Liver (tissue), 9 donors: ENCODE results near the gene RNU5D-1. TPM values are rescaled to one million over a fixed set of nuclear protein-coding genes. Genes with fewer than 3 reads are reported as not detected.

Experiments used
- DNase-seq: peaks from one replicate; pipeline ENCODE4 v3.0.0-alpha.2; 2017; ENCODE audit warnings: low spot score
- H3K27ac ChIP-seq, 2 donors: one replicate each; pipeline ENCODE4 v1.7.0; 2013; ENCODE audit warnings: inconsistent platforms in 2 of 2, low read length in 2 of 2, control low read depth in 1 of 2, low read depth in 1 of 2, mild to moderate bottlenecking in 1 of 2
- H3K27me3 ChIP-seq, 4 donors: one replicate each; pipeline versions ENCODE4 v1.6.1 to v1.7.0; 2013; ENCODE audit warnings: low read length in 3 of 4, inconsistent platforms in 1 of 4, mild to moderate bottlenecking in 1 of 4, moderate library complexity in 1 of 4; ENCODE audit not compliant: control insufficient read depth in 4 of 4, insufficient read depth in 4 of 4
- H3K36me3 ChIP-seq, 4 donors: one replicate each; pipeline versions ENCODE4 v1.6.1 to v1.7.0; 2013; ENCODE audit warnings: low read length in 3 of 4, mild to moderate bottlenecking in 3 of 4, low read depth in 1 of 4, moderate library complexity in 1 of 4; ENCODE audit not compliant: control insufficient read depth in 4 of 4, insufficient read depth in 3 of 4
- H3K4me1 ChIP-seq, 4 donors: one replicate each; pipeline versions ENCODE4 v1.6.1 to v1.7.0; 2013; ENCODE audit warnings: low read length in 3 of 4, mild to moderate bottlenecking in 3 of 4, moderate library complexity in 1 of 4; ENCODE audit not compliant: control insufficient read depth in 4 of 4, insufficient read depth in 4 of 4
- H3K4me3 ChIP-seq, 3 donors: one replicate each; pipeline versions ENCODE4 v1.6.1 to v1.7.0; 2013; ENCODE audit warnings: low read length in 3 of 3, control low read depth in 1 of 3, low read depth in 1 of 3, mild to moderate bottlenecking in 1 of 3
- H3K9ac ChIP-seq, 2 donors: one replicate each; pipeline ENCODE4 v1.7.0; 2013; ENCODE audit warnings: low read length in 2 of 2, mild to moderate bottlenecking in 2 of 2, moderate library complexity in 2 of 2, control low read depth in 1 of 2, low read depth in 1 of 2
- H3K9me3 ChIP-seq, 4 donors: one replicate each; pipeline versions ENCODE4 v1.6.1 to v1.7.0; 2013; ENCODE audit warnings: low read length in 3 of 4; ENCODE audit not compliant: control insufficient read depth in 4 of 4
- EGR1 ChIP-seq, 2 donors: IDR thresholded peaks; 2 replicates each; pipeline ENCODE4 v1.6.1; 2016 to 2018; ENCODE audit warnings: antibody characterized with exemption in 2 of 2, low read depth in 2 of 2
- FOXA1 ChIP-seq: IDR thresholded peaks from 2 replicates; pipeline ENCODE4 v1.6.1; 2016; ENCODE audit warnings: antibody characterized with exemption
- FOXA2 ChIP-seq: IDR thresholded peaks from 2 replicates; pipeline ENCODE4 v1.6.1; 2016; ENCODE audit warnings: antibody characterized with exemption
- GABPA ChIP-seq, 2 donors: IDR thresholded peaks in 1 of 2; conservative IDR thresholded peaks in 1 of 2; 2 replicates each; pipeline ENCODE4 v1.6.1; 2016; ENCODE audit warnings: antibody characterized with exemption in 2 of 2, mild to moderate bottlenecking in 1 of 2, moderate library complexity in 1 of 2
- HNF4A ChIP-seq, 2 donors: conservative IDR thresholded peaks; 2 replicates each; pipeline ENCODE4 v1.6.1; 2016; ENCODE audit warnings: antibody characterized with exemption in 2 of 2, mild to moderate bottlenecking in 2 of 2
- JUND ChIP-seq, 2 donors: IDR thresholded peaks; 2 replicates each; pipeline ENCODE4 v1.6.1; 2016; ENCODE audit warnings: antibody characterized with exemption in 2 of 2
- NR2F2 ChIP-seq: IDR thresholded peaks from 2 replicates; pipeline ENCODE4 v1.6.1; 2016; ENCODE audit warnings: antibody characterized with exemption
- RAD21 ChIP-seq, 2 donors: IDR thresholded peaks; 2 replicates each; pipeline ENCODE4 v1.6.1; 2016; ENCODE audit warnings: antibody characterized with exemption in 2 of 2, mild to moderate bottlenecking in 2 of 2
- RXRA ChIP-seq, 2 donors: IDR thresholded peaks; 2 replicates each; pipeline ENCODE4 v1.6.1; 2017 to 2018; ENCODE audit warnings: antibody characterized with exemption in 2 of 2, mild to moderate bottlenecking in 1 of 2
- SP1 ChIP-seq: IDR thresholded peaks from 2 replicates; pipeline ENCODE4 v1.6.1; 2018; ENCODE audit warnings: antibody characterized with exemption, mild to moderate bottlenecking
- YY1 ChIP-seq: IDR thresholded peaks from 2 replicates; pipeline ENCODE4 v1.6.1; 2016; ENCODE audit warnings: antibody characterized with exemption, mild to moderate bottlenecking
- WGBS: extraction: QIAGEN DNeasy Blood & Tissue Kit; methylation state at CpG from one replicate; pipeline ENCODE4 v1.1.7; 2013; 5-methylcytosine and 5-hydroxymethylcytosine counted together
- polyA plus RNA-seq, 2 donors: library from polyadenylated mRNA; stranded (reverse) in 1 of 2; unstranded in 1 of 2; fragments of 200-250 nt in 1 of 2; fragments of >200 nt in 1 of 2; fragmentation: Nextera tagmentation in 1 of 2; extraction: Ambion mirVana in 1 of 2; gene quantifications; one replicate each; pipeline versions ENCODE4 v1.2.1 to v1.2.3, GENCODE V29; 2013 to 2015
- total RNA-seq, 2 donors: library from RNA; depleted of rRNA; stranded (reverse); fragments of >200 nt; gene quantifications; one replicate each; pipeline ENCODE4 v1.2.3, GENCODE V29; 2014
- TF ChIP-seq, protein P1 (sequence below): IDR thresholded peaks from 2 replicates; pipeline ENCODE4 v1.6.1; 2016; ENCODE audit warnings: antibody characterized with exemption
- TF ChIP-seq, protein P2 (sequence below): IDR thresholded peaks from 2 replicates; pipeline ENCODE4 v1.6.1; 2016; ENCODE audit warnings: antibody characterized with exemption, mild to moderate bottlenecking
- TF ChIP-seq, protein P3 (sequence below): IDR thresholded peaks from 2 replicates; pipeline ENCODE4 v1.6.1; 2016; ENCODE audit warnings: antibody characterized with exemption
- TF ChIP-seq, protein P4 (sequence below): IDR thresholded peaks from 2 replicates; pipeline ENCODE4 v1.6.1; 2016; ENCODE audit warnings: antibody characterized with exemption
- TF ChIP-seq, protein P5 (sequence below): fragments of 150-350 bp; IDR thresholded peaks from 2 replicates; pipeline ENCODE4 v1.5.1; 2017; ENCODE audit warnings: improper control_type of control experiment, low read depth, low read length; ENCODE audit not compliant: missing input control
- donor health status: healthy.
- donor health status: healthy.
- donor health status: healthy.
- donor health status: healthy.
- donor health status: healthy.

Gene RNU5D-1
- total and polyA plus RNA-seq, 4 donors: not detected

DNA sequence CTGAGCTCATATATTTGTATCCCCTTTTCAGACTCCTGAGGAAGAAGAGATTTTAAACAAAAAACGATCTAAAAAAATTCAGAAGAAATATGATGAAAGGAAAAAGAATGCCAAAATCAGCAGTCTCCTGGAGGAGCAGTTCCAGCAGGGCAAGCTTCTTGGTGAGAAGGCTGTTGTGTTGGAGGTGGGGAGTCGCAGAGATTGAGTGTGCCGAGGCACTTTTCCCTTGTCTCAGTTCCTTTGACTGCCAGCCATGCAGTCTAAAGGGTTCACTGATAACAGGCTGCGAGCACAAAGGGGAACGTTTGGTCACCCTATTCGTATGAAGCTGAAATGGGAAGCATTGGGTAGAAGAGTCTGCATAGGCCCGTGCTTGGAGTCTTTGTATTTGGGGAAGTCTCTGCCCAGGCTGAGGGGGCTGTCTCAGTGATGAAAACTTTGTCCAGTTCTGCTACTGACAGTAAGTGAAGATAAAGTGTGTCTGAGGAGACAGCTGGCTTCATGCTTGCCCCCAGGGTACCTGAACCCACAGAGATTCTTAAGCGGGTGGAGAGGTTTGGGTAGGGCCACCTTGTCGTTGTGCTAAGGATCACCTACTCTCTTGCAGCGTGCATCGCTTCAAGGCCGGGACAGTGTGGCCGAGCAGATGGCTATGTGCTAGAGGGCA, 47.1 kb upstream of the RNU5D-1 start:
- peaks cover 0 to 17% (median 8%) of the 10 kb centered on the region in 4 donors for H3K4me1 ChIP-seq
- peaks cover 5 to 29% (median 18%) of the 10 kb centered on the region in 4 donors for H3K36me3 ChIP-seq
- H3K27ac ChIP-seq: no peak overlapping the region
- H3K4me3 ChIP-seq: no peak overlapping the region
- WGBS: 81% methylated on average over 13 of the region's 13 CpGs
- TF ChIP-seq FOXA2 (no peak), HNF4A (conservative IDR thresholded peaks at IDR 0.05) (no peak), NR2F2 (no peak), YY1 (no peak), RXRA (IDR thresholded peaks at IDR 0.05) (no peak), RAD21 (IDR thresholded peaks at IDR 0.05) (no peak), EGR1 (IDR thresholded peaks at IDR 0.05; ENCODE audit: low read depth in 2 of 2) (no peak), JUND (IDR thresholded peaks at IDR 0.05) (no peak), SP1 (no peak), GABPA (IDR thresholded peaks at IDR 0.05 in 1 of 2, conservative IDR thresholded peaks at IDR 0.05 in 1 of 2) (no peak), FOXA1 (no peak)
- TF ChIP-seq, protein P1, sequence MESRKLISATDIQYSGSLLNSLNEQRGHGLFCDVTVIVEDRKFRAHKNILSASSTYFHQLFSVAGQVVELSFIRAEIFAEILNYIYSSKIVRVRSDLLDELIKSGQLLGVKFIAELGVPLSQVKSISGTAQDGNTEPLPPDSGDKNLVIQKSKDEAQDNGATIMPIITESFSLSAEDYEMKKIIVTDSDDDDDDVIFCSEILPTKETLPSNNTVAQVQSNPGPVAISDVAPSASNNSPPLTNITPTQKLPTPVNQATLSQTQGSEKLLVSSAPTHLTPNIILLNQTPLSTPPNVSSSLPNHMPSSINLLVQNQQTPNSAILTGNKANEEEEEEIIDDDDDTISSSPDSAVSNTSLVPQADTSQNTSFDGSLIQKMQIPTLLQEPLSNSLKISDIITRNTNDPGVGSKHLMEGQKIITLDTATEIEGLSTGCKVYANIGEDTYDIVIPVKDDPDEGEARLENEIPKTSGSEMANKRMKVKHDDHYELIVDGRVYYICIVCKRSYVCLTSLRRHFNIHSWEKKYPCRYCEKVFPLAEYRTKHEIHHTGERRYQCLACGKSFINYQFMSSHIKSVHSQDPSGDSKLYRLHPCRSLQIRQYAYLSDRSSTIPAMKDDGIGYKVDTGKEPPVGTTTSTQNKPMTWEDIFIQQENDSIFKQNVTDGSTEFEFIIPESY: no peak
- TF ChIP-seq, protein P2, sequence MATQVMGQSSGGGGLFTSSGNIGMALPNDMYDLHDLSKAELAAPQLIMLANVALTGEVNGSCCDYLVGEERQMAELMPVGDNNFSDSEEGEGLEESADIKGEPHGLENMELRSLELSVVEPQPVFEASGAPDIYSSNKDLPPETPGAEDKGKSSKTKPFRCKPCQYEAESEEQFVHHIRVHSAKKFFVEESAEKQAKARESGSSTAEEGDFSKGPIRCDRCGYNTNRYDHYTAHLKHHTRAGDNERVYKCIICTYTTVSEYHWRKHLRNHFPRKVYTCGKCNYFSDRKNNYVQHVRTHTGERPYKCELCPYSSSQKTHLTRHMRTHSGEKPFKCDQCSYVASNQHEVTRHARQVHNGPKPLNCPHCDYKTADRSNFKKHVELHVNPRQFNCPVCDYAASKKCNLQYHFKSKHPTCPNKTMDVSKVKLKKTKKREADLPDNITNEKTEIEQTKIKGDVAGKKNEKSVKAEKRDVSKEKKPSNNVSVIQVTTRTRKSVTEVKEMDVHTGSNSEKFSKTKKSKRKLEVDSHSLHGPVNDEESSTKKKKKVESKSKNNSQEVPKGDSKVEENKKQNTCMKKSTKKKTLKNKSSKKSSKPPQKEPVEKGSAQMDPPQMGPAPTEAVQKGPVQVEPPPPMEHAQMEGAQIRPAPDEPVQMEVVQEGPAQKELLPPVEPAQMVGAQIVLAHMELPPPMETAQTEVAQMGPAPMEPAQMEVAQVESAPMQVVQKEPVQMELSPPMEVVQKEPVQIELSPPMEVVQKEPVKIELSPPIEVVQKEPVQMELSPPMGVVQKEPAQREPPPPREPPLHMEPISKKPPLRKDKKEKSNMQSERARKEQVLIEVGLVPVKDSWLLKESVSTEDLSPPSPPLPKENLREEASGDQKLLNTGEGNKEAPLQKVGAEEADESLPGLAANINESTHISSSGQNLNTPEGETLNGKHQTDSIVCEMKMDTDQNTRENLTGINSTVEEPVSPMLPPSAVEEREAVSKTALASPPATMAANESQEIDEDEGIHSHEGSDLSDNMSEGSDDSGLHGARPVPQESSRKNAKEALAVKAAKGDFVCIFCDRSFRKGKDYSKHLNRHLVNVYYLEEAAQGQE: no peak
- TF ChIP-seq, protein P3, sequence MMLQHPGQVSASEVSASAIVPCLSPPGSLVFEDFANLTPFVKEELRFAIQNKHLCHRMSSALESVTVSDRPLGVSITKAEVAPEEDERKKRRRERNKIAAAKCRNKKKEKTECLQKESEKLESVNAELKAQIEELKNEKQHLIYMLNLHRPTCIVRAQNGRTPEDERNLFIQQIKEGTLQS: no peak
- TF ChIP-seq, protein P4, sequence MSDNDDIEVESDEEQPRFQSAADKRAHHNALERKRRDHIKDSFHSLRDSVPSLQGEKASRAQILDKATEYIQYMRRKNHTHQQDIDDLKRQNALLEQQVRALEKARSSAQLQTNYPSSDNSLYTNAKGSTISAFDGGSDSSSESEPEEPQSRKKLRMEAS: no peak
- TF ChIP-seq, protein P5, sequence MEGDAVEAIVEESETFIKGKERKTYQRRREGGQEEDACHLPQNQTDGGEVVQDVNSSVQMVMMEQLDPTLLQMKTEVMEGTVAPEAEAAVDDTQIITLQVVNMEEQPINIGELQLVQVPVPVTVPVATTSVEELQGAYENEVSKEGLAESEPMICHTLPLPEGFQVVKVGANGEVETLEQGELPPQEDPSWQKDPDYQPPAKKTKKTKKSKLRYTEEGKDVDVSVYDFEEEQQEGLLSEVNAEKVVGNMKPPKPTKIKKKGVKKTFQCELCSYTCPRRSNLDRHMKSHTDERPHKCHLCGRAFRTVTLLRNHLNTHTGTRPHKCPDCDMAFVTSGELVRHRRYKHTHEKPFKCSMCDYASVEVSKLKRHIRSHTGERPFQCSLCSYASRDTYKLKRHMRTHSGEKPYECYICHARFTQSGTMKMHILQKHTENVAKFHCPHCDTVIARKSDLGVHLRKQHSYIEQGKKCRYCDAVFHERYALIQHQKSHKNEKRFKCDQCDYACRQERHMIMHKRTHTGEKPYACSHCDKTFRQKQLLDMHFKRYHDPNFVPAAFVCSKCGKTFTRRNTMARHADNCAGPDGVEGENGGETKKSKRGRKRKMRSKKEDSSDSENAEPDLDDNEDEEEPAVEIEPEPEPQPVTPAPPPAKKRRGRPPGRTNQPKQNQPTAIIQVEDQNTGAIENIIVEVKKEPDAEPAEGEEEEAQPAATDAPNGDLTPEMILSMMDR: no peak
- no peaks in the 10 kb centered on the region for H3K9me3 ChIP-seq
- no peaks in the 10 kb centered on the region for H3K27me3 ChIP-seq
- DNase-seq: no peak
- H3K9ac ChIP-seq: no peak overlapping the region
